ENCODE measurements around the gene IRGQ.

- TF ChIP-seq CTCF (IDR thresholded peaks at IDR 0.05) (no peak), POLR2A (IDR thresholded peaks at IDR 0.05) (no peak)
These were observed 13.4 kb downstream of the IRGQ start for GRCh38 chr19:43582495-43582894.
